ENCODE measurements around the gene CLSTN3. TPM values are rescaled to one million over a fixed set of nuclear protein-coding genes. Genes with fewer than 3 reads are reported as not detected.

Gene CLSTN3
- total and polyA plus RNA-seq, 2 of the 13 experiments (the other 11 are each of a cell fraction or from before 2014, with no cell fraction given): 26.2 to 94.1 TPM

GRCh38 chr12:7162691-7163114, 32.5 kb downstream of the CLSTN3 start (continued):
- TF ChIP-seq ZBTB39 (CRISPR knock-in tag; IDR thresholded peaks at IDR 0.05) (no peak), HMGXB4 (CRISPR knock-in tag; IDR thresholded peaks at IDR 0.05; ENCODE audit: borderline replicate concordance in 1 of 2, low read depth in 1 of 2) (0 out of 4 replicates have a peak, but pooled peaks have one; percentile 20 to 25), ZSCAN12 (CRISPR knock-in tag; IDR thresholded peaks at IDR 0.05) (no peak), USF2 (IDR thresholded peaks at IDR 0.05; ENCODE audit: low read depth, low read length) (no peak), USF2 (CRISPR knock-in tag; IDR thresholded peaks at IDR 0.05; ENCODE audit: borderline replicate concordance) (no peak), NONO (IDR thresholded peaks at IDR 0.05) (no peak), NONO (CRISPR knock-in tag; conservative IDR thresholded peaks at IDR 0.05) (no peak), ZBTB20 (CRISPR knock-in tag; IDR thresholded peaks at IDR 0.05; ENCODE audit: borderline replicate concordance, low read depth) (no peak), ZNF543 (CRISPR knock-in tag; IDR thresholded peaks at IDR 0.05) (no peak), ZNF816 (CRISPR knock-in tag; IDR thresholded peaks at IDR 0.05; ENCODE audit: borderline replicate concordance) (no peak), NCOR1 (IDR thresholded peaks at IDR 0.05; ENCODE audit: borderline replicate concordance, low read length) (no peak; the same call in 1 of the 2 replicates), KAT7 (CRISPR knock-in tag; IDR thresholded peaks at IDR 0.05; ENCODE audit: borderline replicate concordance) (no peak), SALL1 (CRISPR knock-in tag; IDR thresholded peaks at IDR 0.05) (no peak), NFATC3 (CRISPR knock-in tag; IDR thresholded peaks at IDR 0.05) (no peak), TFDP1 (CRISPR knock-in tag; IDR thresholded peaks at IDR 0.05; ENCODE audit: borderline replicate concordance) (no peak), HOMEZ (CRISPR knock-in tag; IDR thresholded peaks at IDR 0.05; ENCODE audit: low read depth) (no peak), KDM2A (CRISPR knock-in tag; IDR thresholded peaks at IDR 0.05; ENCODE audit: borderline replicate concordance, low read depth) (peak; percentile 38; the same call in 1 of the 2 replicates), SSRP1 (CRISPR knock-in tag; IDR thresholded peaks at IDR 0.05) (no peak), ZNF12 (CRISPR knock-in tag; IDR thresholded peaks at IDR 0.05) (no peak), RARA (CRISPR knock-in tag; IDR thresholded peaks at IDR 0.05) (no peak)

Data from HepG2 (cell line).